ENCODE measurements around the gene MB21D2.

MB21D2 gene

DNA sequence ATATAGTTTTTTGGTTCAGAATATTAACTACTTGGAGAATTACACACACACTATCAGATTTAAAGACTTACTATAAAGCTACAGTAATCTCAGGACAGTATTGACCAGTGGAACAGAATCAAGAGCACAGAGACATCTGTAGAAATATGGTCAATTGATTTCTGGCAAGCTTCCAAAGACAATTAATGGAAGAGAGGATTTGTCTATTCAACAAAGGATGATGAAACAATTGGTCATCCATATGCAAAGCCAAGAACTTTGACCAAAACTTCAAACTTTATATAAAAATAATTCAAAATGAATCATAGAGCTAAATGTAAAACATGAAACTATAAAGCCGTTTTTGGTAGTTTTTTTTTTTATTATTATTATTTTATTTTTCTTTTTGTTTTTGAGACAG is 29.8 kb upstream of the MB21D2 start:
- H3K4me3 ChIP-seq (ENCODE audit: low read depth, low read length): no peak overlapping the region
- no peak for DNase-seq (ENCODE audit: low read depth)
- in situ Hi-C loops (cut with HindIII; ENCODE audit: low sequenced_read_pairs): no loop called here
- no peak for TF ChIP-seq CTCF (IDR thresholded peaks at IDR 0.05; ENCODE audit: low read depth, low read length, missing control alignments)

GRCh38 chr3:192943393-192943792 is 25.7 kb upstream of the MB21D2 start:
- DNase-seq (ENCODE audit: low read depth): no peak
- H3K4me3 ChIP-seq (ENCODE audit: low read depth, low read length): no peak overlapping the region
- in situ Hi-C loops (cut with HindIII; ENCODE audit: low sequenced_read_pairs): no loop called here
- no peak for TF ChIP-seq CTCF (IDR thresholded peaks at IDR 0.05; ENCODE audit: low read depth, low read length, missing control alignments)

DNA sequence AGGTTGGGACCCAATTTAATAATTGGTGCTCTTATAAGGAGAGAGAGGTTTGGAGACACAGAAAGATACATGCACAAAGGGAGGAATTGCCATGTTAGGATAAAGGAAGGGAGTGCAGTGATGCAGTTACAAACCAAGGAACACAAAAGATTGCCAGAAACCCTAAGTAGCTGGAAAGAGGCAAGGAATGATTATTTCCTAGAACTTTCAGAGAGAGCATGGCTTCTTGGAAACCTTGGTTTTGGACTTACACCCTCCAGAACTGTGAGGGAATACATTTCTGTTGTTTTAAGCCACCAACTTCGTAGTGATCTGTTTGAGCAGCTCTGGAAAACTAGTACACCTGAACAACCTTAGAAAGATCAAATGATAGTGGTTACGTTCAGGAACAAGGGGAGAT is 25.0 kb upstream of the MB21D2 start:
- in situ Hi-C loops (cut with HindIII; ENCODE audit: low sequenced_read_pairs): no loop called here
- H3K4me3 ChIP-seq (ENCODE audit: low read depth, low read length): no peak overlapping the region
- no peak for TF ChIP-seq CTCF (IDR thresholded peaks at IDR 0.05; ENCODE audit: low read depth, low read length, missing control alignments)
- no peak for DNase-seq (ENCODE audit: low read depth)

- in situ Hi-C loops (cut with HindIII; ENCODE audit: low sequenced_read_pairs): no loop called here
- H3K4me3 ChIP-seq (ENCODE audit: low read depth, low read length): no peak overlapping the region
- TF ChIP-seq CTCF (IDR thresholded peaks at IDR 0.05; ENCODE audit: low read depth, low read length, missing control alignments): no peak
- DNase-seq (ENCODE audit: low read depth): no peak
Observed at GRCh38 chr3:192940129-192940528, 22.5 kb upstream of the MB21D2 start.

DNA sequence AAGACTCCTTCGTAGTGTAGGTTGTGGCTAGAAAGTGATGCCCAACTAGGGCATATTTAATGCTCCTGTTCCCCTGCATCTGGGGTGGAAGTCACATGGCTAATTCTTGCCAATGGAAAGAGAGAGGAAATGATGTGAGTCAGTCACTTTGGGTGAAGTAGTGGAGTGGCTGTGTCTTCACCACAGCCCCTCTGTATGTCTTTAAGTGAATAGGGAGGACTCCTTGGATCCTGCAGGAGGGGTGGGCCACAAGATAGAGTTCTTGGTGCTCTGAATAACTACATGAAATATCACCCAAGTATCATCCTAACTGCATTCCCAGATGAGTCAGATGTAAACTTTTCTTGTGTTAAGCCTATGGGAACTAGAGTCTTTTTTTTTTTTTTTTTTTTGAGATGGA is 17.8 kb upstream of the MB21D2 start:
- in situ Hi-C loops (cut with HindIII; ENCODE audit: low sequenced_read_pairs): no loop called here

DNA sequence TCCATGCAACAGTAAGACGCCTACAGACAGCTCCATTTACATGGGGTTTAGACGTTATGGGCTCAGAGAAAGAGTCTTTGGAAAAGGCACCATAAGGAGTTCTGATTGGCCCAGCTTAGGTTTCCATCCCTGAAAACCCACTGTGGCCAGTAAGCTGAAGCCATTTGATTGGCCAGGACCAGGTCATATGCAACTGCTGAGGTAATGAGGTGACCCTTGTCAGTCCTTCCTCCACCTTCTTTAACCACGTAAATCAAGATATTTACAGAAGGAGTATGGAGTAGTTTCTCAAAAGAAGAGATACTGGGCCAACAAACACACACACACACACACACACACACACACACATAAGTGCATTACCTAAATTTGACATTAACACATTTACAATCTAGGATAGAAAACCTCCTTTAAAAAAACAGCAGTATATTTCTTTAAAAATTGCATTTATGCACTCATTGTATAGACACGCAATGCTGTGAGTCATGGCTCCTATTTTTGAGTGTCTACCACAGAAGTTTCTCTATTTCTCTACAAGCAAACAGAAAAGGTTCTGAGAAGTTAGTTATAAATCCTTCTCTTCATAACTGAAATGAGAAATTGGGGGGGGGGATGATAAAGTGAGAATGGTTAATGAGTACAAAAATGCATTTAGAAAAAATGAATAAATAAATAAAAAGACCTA is 16.3 kb upstream of the MB21D2 start:
- no peak for TF ChIP-seq CTCF (IDR thresholded peaks at IDR 0.05; ENCODE audit: low read depth, low read length, missing control alignments)
- in situ Hi-C loops (cut with HindIII; ENCODE audit: low sequenced_read_pairs): no loop called here
- DNase-seq (ENCODE audit: low read depth): no peak
- no peak overlapping the region for H3K4me3 ChIP-seq (ENCODE audit: low read depth, low read length)

More for the DNA sequence above, 17.8 kb upstream of the MB21D2 start:
- DNase-seq (ENCODE audit: low read depth): no peak
- no peak for TF ChIP-seq CTCF (IDR thresholded peaks at IDR 0.05; ENCODE audit: low read depth, low read length, missing control alignments)
- H3K4me3 ChIP-seq (ENCODE audit: low read depth, low read length): no peak overlapping the region

All from astrocyte of the cerebellum (primary cell).